CD4-positive, alpha-beta T cell treated with Interleukin-15 for 4 hours (primary cell): Measurements from ENCODE around the gene RAB6A.
"Not testable (repeated sequence)": the region's sequence is repeated elsewhere in the genome, so short reads cannot be mapped to it uniquely, and the experiment has no call there.

Experiments used
- DNase-seq: peaks from one replicate; pipeline ENCODE4 v3.0.0-alpha.2; 2020; ENCODE audit warnings: low spot score

Gene RAB6A

DNA sequence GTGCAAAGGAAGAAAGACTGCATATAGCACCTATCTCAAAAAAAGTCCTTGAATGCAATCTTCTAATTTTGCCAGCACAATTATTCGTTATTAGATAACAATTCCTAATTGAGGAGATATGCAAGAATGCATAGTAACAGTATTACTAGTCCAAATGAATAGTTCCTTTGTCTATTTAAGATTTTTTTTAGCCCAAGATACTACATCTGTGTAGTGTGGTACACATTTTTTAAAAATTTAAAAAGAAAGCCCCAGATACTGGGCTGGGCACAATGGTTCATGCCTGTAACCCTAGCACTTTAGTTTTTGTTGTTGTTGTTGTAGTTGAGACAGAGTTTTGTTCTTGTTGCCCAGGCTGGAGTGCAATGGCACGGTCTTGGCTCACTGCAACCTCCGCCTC is 43.7 kb downstream of the RAB6A start:
- DNase-seq: no peak

GRCh38 chr11:73716153-73717056 is 44.5 kb downstream of the RAB6A start:
- peak; percentile 1 for DNase-seq

DNA sequence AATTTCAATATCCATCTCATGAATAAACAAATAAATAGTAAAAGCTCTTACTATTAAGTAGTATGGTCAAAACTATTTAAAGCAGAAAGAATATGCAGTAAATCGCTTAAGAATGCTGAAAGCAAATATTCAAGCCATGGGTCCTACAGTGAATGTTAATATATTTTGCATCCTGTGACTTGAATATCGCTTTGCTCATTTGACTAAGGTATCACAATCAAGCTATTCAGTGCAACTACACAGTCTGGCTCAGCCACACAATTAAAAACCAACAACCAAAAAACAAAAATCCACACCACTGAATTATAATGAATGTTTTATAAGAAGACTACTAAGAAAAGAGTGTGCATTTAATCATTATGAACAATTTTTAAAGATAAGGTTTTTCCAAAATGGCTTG is 45.3 kb downstream of the RAB6A start:
- no peak for DNase-seq

GRCh38 chr11:73710964-73711363 is 49.9 kb downstream of the RAB6A start:
- DNase-seq: no peak

- DNase-seq: no peak
Observed at GRCh38 chr11:73705053-73705452, 55.8 kb downstream of the RAB6A start.

DNA sequence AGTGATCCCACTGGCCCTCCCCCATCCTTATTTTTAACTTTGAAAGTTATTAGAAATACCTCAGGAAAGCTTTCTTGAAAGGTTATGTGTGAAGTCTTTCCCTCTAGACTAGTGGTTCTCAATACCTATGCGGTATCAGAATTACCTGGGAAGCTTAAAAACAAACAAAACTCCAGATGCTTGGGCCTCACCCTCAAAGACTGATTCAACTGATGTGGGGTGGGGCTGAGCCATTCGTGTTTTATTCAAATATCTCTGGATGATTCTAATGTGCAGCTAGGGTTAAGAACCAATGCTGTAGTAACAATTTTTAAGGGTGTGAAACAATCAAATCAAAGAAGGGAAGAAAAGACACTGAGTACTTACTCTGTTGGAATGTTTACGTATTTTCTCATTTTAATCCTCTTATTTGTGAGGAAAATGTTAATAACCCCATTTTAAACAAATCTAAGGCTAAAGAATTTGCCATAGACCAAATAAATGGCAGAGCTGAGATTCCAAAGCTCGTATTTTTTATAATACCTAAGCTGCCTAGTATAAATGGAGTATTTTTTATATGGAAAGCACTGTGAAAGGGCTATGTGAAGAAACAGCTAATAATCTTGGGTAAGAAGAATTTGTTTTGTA is 66.9 kb downstream of the RAB6A start:
- DNase-seq: no peak

DNA sequence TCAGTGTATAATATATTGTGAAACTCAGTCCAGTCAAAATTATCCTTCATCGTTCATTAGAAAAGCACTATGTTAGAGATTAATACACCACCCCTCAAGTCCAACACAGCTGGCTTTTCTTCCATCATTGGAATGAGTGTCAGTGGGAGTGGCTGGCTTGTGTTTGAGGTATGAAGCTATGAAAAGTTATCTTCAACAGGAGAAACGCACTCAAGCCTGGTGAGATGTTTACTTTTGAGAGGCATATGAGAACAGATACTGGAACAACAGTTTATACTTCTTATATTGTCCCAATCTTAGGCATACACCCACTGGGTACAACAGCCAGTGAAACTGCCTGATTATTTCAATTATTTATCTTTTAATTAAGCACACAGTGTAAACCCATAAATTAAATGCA is 80.2 kb downstream of the RAB6A start:
- no peak for DNase-seq

DNA sequence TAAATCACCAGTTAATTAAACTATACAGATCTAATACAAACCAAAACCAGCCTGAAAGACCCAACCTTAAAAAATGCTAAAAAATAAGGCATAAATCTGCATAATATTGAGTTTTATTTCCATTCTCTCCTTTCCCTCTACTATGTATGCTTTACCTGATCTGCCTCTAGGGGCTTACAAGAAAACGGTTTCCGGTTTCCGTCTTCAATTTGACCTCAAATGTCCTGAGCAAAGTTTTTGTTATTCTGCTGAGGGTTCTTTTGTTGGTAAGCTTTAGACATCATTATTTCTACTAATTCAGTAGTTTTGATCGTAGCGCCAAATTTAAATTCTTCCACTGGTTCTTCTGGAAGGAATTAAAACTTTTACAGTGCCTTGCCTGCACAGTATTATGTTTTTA is 84.3 kb downstream of the RAB6A start:
- DNase-seq: not testable (repeated sequence)

- no peak for DNase-seq
Observed at GRCh38 chr11:73671701-73672100, 89.2 kb downstream of the RAB6A start.

- no peak for DNase-seq
Observed at GRCh38 chr11:73670808-73671207, 90.1 kb downstream of the RAB6A start.

- DNase-seq: no peak
Observed at GRCh38 chr11:73667891-73668290, 93.0 kb downstream of the RAB6A start.

GRCh38 chr11:73664877-73665276 is 96.0 kb downstream of the RAB6A start:
- no peak for DNase-seq

DNA sequence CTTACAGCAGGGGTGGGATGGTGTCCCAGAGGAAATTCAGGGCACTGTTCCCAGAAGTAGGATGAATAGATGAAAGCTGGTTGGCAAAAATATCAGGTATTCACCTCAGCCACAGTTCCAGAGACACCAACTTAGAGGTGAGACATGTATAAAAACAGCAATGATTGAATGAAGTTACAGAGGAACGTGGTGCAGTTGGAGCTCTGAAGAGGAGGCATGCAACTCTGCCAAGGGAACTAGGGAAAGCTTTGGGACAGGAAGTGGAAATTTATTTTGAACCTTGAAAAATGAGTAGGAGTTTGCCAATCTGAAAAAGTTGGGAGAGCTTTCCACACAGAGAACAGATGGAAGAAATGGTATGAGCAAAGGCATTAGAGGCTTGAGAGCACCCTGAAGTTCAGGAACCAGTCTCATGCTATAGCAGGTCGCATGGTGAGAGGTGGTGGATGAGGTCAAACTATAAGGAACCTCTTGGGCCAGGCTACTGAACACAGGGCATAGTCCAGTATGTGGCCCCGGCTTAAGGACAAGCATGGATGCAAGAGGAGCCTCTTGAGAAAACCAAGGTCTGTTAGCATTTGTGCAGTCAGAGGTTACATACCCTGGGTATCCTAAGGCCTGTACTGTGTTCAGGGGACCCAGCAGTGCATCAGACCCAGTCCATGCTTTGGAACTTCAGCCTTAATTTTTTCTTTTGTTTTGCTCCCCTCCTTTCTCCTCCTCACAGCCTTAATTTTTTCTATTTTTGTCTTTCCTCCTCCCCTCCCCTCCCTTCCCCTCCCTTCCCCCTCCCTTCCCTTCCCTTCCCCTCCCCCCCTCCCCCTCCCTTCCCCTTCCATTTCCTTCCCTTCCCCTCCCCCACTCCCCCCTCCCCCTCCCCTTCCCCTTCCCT is 97.0 kb downstream of the RAB6A start:
- no peak for DNase-seq

DNA sequence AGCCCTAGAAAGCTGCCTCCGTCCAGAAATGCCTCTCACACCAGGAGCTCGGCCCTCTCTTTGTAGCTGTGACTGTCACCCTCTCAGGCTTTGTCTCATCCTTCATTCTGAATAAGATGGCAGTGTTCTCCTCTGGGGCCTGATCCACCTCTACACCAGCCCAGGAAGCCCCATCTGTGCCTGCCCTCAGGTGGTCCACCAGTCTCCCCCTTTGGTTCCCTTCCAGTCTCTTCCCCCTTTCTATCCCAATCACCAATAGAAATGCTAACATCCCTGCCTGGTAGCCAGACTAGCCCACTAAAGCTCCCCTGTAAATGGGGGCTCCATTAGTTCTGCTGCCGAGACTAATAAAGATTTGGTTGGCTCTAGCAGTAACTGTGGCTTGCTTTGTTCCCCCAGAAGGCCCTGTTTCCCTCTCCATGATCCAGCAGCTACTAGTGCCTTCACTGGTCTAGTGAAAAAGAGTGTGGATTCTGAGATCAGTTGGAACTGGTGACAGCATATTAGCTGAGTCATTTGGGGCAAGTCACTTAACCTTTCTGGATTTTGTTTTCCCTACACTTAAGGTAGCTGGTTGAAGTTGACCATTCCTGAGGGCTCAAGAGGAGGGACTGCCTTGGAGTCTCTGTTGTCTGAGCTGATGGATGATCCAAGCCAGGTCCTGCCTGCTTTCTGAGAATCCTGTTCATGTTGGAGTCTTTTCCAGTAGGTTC is 98.3 kb downstream of the RAB6A start:
- DNase-seq: no peak

GRCh38 chr11:73661035-73661628 is 99.7 kb downstream of the RAB6A start:
- DNase-seq: peak; percentile 84

- no peak for DNase-seq
Observed at GRCh38 chr11:73660497-73661034, 100.3 kb downstream of the RAB6A start.

GRCh38 chr11:73659961-73660360 is 100.9 kb downstream of the RAB6A start:
- DNase-seq: no peak

DNA sequence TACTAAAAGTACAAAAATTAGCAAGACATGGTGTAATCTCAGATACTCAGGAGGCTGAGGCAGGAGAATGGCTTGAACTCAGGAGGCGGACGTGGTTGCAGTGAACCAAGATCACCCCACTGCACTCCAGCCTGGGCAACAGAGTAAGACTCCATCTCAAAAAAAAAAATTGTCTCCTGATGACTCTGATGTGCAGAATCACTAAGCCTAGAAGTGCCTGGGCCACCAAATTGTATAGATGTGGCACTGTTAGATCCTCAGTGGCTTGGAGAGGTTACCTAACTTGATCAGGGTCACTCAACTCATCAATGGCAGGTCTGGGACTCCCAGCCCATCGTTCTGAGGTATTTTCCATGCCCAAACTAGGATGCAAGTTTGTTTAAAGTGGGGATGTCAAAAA is 103.9 kb downstream of the RAB6A start:
- no peak for DNase-seq

GRCh38 chr11:73655686-73656085 is 105.2 kb downstream of the RAB6A start:
- no peak for DNase-seq

DNA sequence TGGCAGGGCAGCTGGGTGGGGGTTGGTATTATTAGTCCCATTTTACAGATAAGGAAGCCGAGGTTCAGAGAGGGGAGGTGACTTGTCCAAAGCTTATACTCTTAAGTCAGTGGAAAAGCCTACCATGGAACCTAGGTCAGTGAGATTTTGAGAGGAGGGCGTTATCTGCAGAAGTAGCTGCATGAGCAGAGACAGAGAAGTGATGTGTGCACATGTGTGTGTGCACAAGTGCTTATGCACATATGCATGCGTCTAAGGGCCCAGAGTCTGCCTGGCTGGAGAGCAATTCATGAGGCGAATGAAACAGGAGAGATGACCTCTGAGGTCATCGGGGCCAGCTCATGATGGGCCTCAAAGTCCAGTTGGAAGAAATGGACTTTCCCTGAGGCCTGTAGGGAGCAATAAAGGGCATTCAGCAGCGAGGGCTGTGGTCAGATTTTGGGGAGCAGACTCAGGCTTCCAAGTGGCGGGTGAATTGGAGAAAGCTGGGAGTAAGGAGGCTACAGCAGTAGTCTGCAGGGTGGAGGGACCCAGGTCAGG is 106.3 kb downstream of the RAB6A start:
- DNase-seq: no peak

GRCh38 chr11:73653996-73654395 is 106.9 kb downstream of the RAB6A start:
- DNase-seq: no peak
